Measurements from ENCODE around the gene ZNF397. TPM values are rescaled to one million over a fixed set of nuclear protein-coding genes. Genes with fewer than 3 reads are reported as not detected.

Gene ZNF397
- total and polyA plus RNA-seq, 9 of the 15 experiments (the other 6 are each of a cell fraction or from before 2014, with no cell fraction given): 6.4 to 24.2 (median 19.3) TPM

DNA sequence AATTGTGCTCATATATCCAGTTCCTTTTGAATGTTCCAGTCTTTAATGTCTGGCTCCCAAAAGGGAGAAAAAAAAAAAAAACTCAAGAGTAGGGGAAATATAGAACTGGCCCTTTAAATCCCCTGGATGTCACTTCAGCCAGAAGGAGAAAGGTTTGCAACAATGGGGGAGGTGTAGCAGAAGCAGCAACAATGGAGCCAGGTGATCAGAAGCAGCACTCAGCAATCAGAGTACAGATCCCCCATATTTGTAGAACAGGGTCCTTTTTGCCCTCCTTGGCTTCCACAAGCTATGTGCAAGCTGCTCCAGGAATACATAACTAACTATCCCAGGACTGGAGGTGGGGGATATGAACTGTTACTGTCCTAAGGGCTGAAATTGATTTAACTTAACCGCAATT is 25.8 kb upstream of the ZNF397 start:
- no TSS peak for BruUV-seq (replicated peaks)
- DNase-seq (ENCODE audit: extremely low read depth in 1 of 4, low spot score in 3 of 4) (no peak), ATAC-seq (no peak), FAIRE-seq (no peak)
- 4% methylated on average over 1 of the region's 1 CpG for WGBS (ENCODE audit: insufficient coverage, low coverage, missing lambda C conversion rate)
- intact Hi-C loops (cut with micrococcal nuclease): no loop called here
- Histone ChIP-seq H3K36me3 (ENCODE audit: control insufficient read depth, insufficient read depth, low read length) (no peaks in the 10 kb centered on the region), H3K9me3 (replicated peaks; ENCODE audit: control insufficient read depth, insufficient read depth, low read depth, low read length) (no peaks in the 10 kb centered on the region), H3K79me2 (ENCODE audit: control insufficient read depth, insufficient read depth, low read length) (no peaks in the 10 kb centered on the region), H3K9me1 (ENCODE audit: control insufficient read depth, insufficient read depth, low read length) (no peaks in the 10 kb centered on the region), H3K9ac (ENCODE audit: insufficient read depth in 1 of 2, low read depth in 2 of 2, low read length in 2 of 2) (no peak overlapping the region), H2AFZ (ENCODE audit: low read depth, low read length) (no peak overlapping the region), H3K4me2 (ENCODE audit: insufficient read depth, low read length) (no peak overlapping the region), H4K20me1 (replicated peaks; ENCODE audit: control insufficient read depth, insufficient read depth, low read length) (no peaks in the 10 kb centered on the region), H3K4me3 (no peak overlapping the region), H3K27ac (ENCODE audit: extremely low read depth, low read depth, low read length) (no peak overlapping the region), H3K27me3 (ENCODE audit: control insufficient read depth in 2 of 2, insufficient read depth in 2 of 2, low read length in 2 of 2) (peaks cover 0 to 7% of the 10 kb centered on the region in 2 experiments; a peak in 2 of 5 replicates), H3K4me1 (replicated peaks in 1 of 2; ENCODE audit: control insufficient read depth in 2 of 2, insufficient read depth in 2 of 2, low read length in 2 of 2) (no peaks in the 10 kb centered on the region; a peak in 1 of 5 replicates)
- in situ Hi-C loops (cut with MboI): no loop called here
- ChIA-PET CTCF (ENCODE audit: low intra/inter-chr PET ratio) (no interaction called here), POLR2A (no interaction called here)
- no peak for TF ChIP-seq ZNF445 (CRISPR knock-in tag; IDR thresholded peaks at IDR 0.05; ENCODE audit: low read depth)
- TF ChIP-seq, protein P1, sequence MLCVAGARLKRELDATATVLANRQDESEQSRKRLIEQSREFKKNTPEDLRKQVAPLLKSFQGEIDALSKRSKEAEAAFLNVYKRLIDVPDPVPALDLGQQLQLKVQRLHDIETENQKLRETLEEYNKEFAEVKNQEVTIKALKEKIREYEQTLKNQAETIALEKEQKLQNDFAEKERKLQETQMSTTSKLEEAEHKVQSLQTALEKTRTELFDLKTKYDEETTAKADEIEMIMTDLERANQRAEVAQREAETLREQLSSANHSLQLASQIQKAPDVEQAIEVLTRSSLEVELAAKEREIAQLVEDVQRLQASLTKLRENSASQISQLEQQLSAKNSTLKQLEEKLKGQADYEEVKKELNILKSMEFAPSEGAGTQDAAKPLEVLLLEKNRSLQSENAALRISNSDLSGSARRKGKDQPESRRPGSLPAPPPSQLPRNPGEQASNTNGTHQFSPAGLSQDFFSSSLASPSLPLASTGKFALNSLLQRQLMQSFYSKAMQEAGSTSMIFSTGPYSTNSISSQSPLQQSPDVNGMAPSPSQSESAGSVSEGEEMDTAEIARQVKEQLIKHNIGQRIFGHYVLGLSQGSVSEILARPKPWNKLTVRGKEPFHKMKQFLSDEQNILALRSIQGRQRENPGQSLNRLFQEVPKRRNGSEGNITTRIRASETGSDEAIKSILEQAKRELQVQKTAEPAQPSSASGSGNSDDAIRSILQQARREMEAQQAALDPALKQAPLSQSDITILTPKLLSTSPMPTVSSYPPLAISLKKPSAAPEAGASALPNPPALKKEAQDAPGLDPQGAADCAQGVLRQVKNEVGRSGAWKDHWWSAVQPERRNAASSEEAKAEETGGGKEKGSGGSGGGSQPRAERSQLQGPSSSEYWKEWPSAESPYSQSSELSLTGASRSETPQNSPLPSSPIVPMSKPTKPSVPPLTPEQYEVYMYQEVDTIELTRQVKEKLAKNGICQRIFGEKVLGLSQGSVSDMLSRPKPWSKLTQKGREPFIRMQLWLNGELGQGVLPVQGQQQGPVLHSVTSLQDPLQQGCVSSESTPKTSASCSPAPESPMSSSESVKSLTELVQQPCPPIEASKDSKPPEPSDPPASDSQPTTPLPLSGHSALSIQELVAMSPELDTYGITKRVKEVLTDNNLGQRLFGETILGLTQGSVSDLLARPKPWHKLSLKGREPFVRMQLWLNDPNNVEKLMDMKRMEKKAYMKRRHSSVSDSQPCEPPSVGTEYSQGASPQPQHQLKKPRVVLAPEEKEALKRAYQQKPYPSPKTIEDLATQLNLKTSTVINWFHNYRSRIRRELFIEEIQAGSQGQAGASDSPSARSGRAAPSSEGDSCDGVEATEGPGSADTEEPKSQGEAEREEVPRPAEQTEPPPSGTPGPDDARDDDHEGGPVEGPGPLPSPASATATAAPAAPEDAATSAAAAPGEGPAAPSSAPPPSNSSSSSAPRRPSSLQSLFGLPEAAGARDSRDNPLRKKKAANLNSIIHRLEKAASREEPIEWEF (CRISPR knock-in tag; IDR thresholded peaks at IDR 0.05): no peak
- no peak for TF ChIP-seq RB1 (IDR thresholded peaks at IDR 0.05; ENCODE audit: low read depth)
- no peak for TF ChIP-seq ZNF197 (CRISPR knock-in tag; IDR thresholded peaks at IDR 0.05; ENCODE audit: low read depth)
- TF ChIP-seq, protein P2, sequence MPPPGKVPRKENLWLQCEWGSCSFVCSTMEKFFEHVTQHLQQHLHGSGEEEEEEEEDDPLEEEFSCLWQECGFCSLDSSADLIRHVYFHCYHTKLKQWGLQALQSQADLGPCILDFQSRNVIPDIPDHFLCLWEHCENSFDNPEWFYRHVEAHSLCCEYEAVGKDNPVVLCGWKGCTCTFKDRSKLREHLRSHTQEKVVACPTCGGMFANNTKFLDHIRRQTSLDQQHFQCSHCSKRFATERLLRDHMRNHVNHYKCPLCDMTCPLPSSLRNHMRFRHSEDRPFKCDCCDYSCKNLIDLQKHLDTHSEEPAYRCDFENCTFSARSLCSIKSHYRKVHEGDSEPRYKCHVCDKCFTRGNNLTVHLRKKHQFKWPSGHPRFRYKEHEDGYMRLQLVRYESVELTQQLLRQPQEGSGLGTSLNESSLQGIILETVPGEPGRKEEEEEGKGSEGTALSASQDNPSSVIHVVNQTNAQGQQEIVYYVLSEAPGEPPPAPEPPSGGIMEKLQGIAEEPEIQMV (tag; conservative IDR thresholded peaks at IDR 0.05; ENCODE audit: low read depth): no peak
- TF ChIP-seq CHD2 (IDR thresholded peaks at IDR 0.05; ENCODE audit: low read depth, low read length): no peak
- TF ChIP-seq KLF13 (tag; IDR thresholded peaks at IDR 0.05; ENCODE audit: borderline replicate concordance, low read depth): no peak
- TF ChIP-seq, protein P3, sequence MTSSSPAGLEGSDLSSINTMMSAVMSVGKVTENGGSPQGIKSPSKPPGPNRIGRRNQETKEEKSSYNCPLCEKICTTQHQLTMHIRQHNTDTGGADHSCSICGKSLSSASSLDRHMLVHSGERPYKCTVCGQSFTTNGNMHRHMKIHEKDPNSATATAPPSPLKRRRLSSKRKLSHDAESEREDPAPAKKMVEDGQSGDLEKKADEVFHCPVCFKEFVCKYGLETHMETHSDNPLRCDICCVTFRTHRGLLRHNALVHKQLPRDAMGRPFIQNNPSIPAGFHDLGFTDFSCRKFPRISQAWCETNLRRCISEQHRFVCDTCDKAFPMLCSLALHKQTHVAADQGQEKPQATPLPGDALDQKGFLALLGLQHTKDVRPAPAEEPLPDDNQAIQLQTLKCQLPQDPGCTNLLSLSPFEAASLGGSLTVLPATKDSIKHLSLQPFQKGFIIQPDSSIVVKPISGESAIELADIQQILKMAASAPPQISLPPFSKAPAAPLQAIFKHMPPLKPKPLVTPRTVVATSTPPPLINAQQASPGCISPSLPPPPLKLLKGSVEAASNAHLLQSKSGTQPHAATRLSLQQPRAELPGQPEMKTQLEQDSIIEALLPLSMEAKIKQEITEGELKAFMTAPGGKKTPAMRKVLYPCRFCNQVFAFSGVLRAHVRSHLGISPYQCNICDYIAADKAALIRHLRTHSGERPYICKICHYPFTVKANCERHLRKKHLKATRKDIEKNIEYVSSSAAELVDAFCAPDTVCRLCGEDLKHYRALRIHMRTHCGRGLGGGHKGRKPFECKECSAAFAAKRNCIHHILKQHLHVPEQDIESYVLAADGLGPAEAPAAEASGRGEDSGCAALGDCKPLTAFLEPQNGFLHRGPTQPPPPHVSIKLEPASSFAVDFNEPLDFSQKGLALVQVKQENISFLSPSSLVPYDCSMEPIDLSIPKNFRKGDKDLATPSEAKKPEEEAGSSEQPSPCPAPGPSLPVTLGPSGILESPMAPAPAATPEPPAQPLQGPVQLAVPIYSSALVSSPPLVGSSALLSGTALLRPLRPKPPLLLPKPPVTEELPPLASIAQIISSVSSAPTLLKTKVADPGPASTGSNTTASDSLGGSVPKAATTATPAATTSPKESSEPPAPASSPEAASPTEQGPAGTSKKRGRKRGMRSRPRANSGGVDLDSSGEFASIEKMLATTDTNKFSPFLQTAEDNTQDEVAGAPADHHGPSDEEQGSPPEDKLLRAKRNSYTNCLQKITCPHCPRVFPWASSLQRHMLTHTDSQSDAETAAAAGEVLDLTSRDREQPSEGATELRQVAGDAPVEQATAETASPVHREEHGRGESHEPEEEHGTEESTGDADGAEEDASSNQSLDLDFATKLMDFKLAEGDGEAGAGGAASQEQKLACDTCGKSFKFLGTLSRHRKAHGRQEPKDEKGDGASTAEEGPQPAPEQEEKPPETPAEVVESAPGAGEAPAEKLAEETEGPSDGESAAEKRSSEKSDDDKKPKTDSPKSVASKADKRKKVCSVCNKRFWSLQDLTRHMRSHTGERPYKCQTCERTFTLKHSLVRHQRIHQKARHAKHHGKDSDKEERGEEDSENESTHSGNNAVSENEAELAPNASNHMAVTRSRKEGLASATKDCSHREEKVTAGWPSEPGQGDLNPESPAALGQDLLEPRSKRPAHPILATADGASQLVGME (CRISPR knock-in tag; IDR thresholded peaks at IDR 0.05): no peak
- no peak for TF ChIP-seq CREBBP (IDR thresholded peaks at IDR 0.05; ENCODE audit: low read depth, low read length)
- TF ChIP-seq EP400 (IDR thresholded peaks at IDR 0.05): no peak

Data from K562 (cell line).